Brain microvascular endothelial cell (primary cell): ENCODE results near the gene FLCN.

Experiments used
- DNase-seq: peaks from one replicate; pipeline ENCODE4 v3.0.0-alpha.2; 2020
- H3K27ac ChIP-seq: fragments of 250-450 bp; sonication (Bioruptor Pico); 2 replicates; pipeline ENCODE4 v1.5.1; 2020; ENCODE audit warnings: mild to moderate bottlenecking, moderate library complexity
- H3K27me3 ChIP-seq: fragments of 250-450 bp; sonication (Bioruptor Pico); replicated peaks from 2 replicates; pipeline ENCODE4 v1.5.1; 2020; ENCODE audit warnings: mild to moderate bottlenecking
- H3K36me3 ChIP-seq: fragments of 250-450 bp; sonication (Bioruptor Pico); replicated peaks from 2 replicates; pipeline ENCODE4 v1.5.1; 2020; ENCODE audit warnings: mild to moderate bottlenecking
- H3K4me3 ChIP-seq: 2 replicates; pipeline ENCODE4 v1.5.1; 2011; ENCODE audit warnings: low read depth, mild to moderate bottlenecking, control low read depth, low read length, moderate library complexity
- in situ Hi-C: cut with HindIII; loops from 2 replicates; pipeline ENCODE4 v1.10.0; 2017; ENCODE audit warnings: low sequenced_read_pairs, low pct_ligation_motif_present
- TF ChIP-seq, protein P1 (sequence below): IDR thresholded peaks from 2 replicates; pipeline ENCODE4 v1.5.1; 2011; ENCODE audit warnings: low read depth, mild to moderate bottlenecking, moderate library complexity, low read length, control low read depth, inconsistent platforms; ENCODE audit errors: missing control alignments

Gene FLCN

GRCh38 chr17:17167986-17168385 is 69.0 kb downstream of the FLCN start:
- TF ChIP-seq, protein P1, sequence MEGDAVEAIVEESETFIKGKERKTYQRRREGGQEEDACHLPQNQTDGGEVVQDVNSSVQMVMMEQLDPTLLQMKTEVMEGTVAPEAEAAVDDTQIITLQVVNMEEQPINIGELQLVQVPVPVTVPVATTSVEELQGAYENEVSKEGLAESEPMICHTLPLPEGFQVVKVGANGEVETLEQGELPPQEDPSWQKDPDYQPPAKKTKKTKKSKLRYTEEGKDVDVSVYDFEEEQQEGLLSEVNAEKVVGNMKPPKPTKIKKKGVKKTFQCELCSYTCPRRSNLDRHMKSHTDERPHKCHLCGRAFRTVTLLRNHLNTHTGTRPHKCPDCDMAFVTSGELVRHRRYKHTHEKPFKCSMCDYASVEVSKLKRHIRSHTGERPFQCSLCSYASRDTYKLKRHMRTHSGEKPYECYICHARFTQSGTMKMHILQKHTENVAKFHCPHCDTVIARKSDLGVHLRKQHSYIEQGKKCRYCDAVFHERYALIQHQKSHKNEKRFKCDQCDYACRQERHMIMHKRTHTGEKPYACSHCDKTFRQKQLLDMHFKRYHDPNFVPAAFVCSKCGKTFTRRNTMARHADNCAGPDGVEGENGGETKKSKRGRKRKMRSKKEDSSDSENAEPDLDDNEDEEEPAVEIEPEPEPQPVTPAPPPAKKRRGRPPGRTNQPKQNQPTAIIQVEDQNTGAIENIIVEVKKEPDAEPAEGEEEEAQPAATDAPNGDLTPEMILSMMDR = no peak

GRCh38 chr17:17167356-17167755 is 69.6 kb downstream of the FLCN start:
- H3K27ac ChIP-seq = no peak overlapping the region
- TF ChIP-seq, protein P1 = no peak
- H3K4me3 ChIP-seq = no peak overlapping the region
- H3K27me3 ChIP-seq = no peaks in the 10 kb centered on the region
- no peak for DNase-seq
- in situ Hi-C loops = no loop called here
- H3K36me3 ChIP-seq = peaks cover 80% of the 10 kb centered on the region

More at GRCh38 chr17:17167986-17168385, 69.0 kb downstream of the FLCN start:
- in situ Hi-C loops = no loop called here
- DNase-seq = no peak
- H3K27me3 ChIP-seq = no peaks in the 10 kb centered on the region
- H3K27ac ChIP-seq = no peak overlapping the region
- peaks cover 80% of the 10 kb centered on the region for H3K36me3 ChIP-seq
- no peak overlapping the region for H3K4me3 ChIP-seq

- TF ChIP-seq, protein P1 = no peak
- in situ Hi-C loops = no loop called here
- Histone ChIP-seq H3K27ac (no peak overlapping the region), H3K36me3 (peaks cover 80% of the 10 kb centered on the region), H3K27me3 (no peaks in the 10 kb centered on the region), H3K4me3 (no peak overlapping the region)
- DNase-seq = no peak
Observed at GRCh38 chr17:17166446-17166845, 70.5 kb downstream of the FLCN start.

DNA sequence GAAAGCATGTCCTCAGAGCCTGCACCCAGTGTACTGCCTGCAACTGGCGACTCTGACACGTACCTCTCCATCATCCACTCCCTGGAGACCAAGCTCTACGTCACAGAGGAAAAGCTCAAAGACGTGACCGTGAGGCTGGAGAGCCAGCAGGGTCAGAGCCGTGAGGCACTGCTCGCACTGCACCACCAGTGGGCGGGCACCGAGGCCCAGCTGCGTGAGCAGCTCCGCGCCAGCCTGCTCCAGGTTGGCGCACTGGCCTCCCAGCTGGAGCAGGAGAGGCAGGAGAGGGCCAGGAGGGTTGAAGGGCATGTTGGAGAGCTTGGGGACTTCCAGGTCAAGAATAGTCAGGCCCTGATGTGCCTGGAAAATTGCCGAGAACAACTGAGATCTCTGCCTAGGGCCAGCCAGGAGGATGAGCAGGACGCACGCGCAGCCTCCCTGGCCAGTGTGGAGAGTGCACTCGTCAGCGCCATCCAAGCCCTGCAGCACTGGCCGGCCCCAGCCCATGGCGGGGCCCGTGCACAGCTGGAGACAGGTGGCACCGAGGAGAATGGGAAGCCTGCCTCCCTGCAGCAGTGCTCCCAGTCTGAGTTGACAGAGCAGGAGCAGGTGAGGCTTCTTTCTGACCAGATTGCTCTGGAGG is 71.2 kb downstream of the FLCN start:
- Histone ChIP-seq H3K36me3 (peaks cover 85% of the 10 kb centered on the region), H3K27ac (no peak overlapping the region), H3K4me3 (no peak overlapping the region), H3K27me3 (no peaks in the 10 kb centered on the region)
- in situ Hi-C loops = no loop called here
- no peak for DNase-seq
- TF ChIP-seq, protein P1 = no peak

- TF ChIP-seq, protein P1 = no peak
- DNase-seq = no peak
Observed at GRCh38 chr17:17164676-17165075, 72.3 kb downstream of the FLCN start.

GRCh38 chr17:17164156-17164555 is 72.8 kb downstream of the FLCN start:
- TF ChIP-seq, protein P1 = no peak
- H3K36me3 ChIP-seq = peaks cover 96% of the 10 kb centered on the region
- no peaks in the 10 kb centered on the region for H3K27me3 ChIP-seq
- in situ Hi-C loops = no loop called here
- H3K27ac ChIP-seq = no peak overlapping the region
- no peak for DNase-seq
- no peak overlapping the region for H3K4me3 ChIP-seq

More at GRCh38 chr17:17164676-17165075, 72.3 kb downstream of the FLCN start:
- peaks cover 96% of the 10 kb centered on the region for H3K36me3 ChIP-seq
- H3K27me3 ChIP-seq = no peaks in the 10 kb centered on the region
- in situ Hi-C loops = no loop called here
- no peak overlapping the region for H3K4me3 ChIP-seq
- no peak overlapping the region for H3K27ac ChIP-seq
